Stomach (tissue), 4 donors: Measurements from ENCODE around the gene PDLIM7.

Experiments
- CTCF ChIP-seq, 7 experiments: fragments of 450-650 bp in 4 of 7; fragments of 200-600 bp in 3 of 7; sonication (generic) in 3 of 7; IDR thresholded peaks; one replicate each; pipeline ENCODE4 v1.5.1; 2016 to 2019; ENCODE audit warnings: antibody characterized with exemption in 7 of 7, control low read depth in 2 of 7, mild to moderate bottlenecking in 1 of 7
- EP300 ChIP-seq: sonication (generic); formaldehyde crosslinking; IDR thresholded peaks from one replicate; pipeline ENCODE4 v1.6.1; 2017; ENCODE audit warnings: antibody characterized with exemption

- TF ChIP-seq EP300 (no peak), CTCF (IDR thresholded peaks at IDR 0.05) (peak in 1 of 7 experiments; percentile 30)
These were observed 1.2 kb downstream of the PDLIM7 start for GRCh38 chr5:177496070-177496726.
